ENCODE data around the gene AFDN.

The AFDN gene

DNA sequence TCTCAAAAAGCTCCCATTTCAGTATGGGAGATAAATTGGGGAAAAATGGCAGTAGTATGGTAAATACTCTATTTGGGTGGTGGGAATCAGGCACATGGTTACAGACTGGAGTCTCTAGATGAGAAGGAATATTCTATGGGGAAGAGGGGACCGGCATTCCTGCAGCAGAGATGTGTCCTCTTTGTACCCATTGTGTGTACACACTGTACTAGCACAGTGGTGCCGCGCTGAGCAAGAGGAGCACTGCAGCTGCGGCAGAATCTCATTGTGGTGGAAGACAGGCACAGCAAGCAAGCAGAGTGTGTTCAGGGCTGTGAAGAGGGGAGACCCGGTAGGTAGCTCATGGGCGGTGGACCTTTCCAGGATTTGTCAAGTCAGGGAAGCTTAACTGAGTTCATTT, 13.0 kb downstream of the AFDN start:
- no peak for DNase-seq (ENCODE audit: low spot score)

- no peak for DNase-seq (ENCODE audit: low spot score)
Observed at GRCh38 chr6:167840160-167840525, 13.4 kb downstream of the AFDN start.

- DNase-seq (ENCODE audit: low spot score): no peak
Observed at GRCh38 chr6:167840526-167841179, 13.9 kb downstream of the AFDN start.

GRCh38 chr6:167841981-167842380, 15.3 kb downstream of the AFDN start:
- no peak for DNase-seq (ENCODE audit: low spot score)

GRCh38 chr6:167842457-167842856, 15.7 kb downstream of the AFDN start:
- no peak for DNase-seq (ENCODE audit: low spot score)

- no peak for DNase-seq (ENCODE audit: low spot score)
Observed at GRCh38 chr6:167843023-167843422, 16.3 kb downstream of the AFDN start.

- DNase-seq (ENCODE audit: low spot score): no peak
Observed at GRCh38 chr6:167845856-167846255, 19.1 kb downstream of the AFDN start.

- no peak for DNase-seq (ENCODE audit: low spot score)
Observed at GRCh38 chr6:167846997-167847606, 20.4 kb downstream of the AFDN start.

GRCh38 chr6:167847936-167848335, 21.2 kb downstream of the AFDN start:
- no peak for DNase-seq (ENCODE audit: low spot score)

DNA sequence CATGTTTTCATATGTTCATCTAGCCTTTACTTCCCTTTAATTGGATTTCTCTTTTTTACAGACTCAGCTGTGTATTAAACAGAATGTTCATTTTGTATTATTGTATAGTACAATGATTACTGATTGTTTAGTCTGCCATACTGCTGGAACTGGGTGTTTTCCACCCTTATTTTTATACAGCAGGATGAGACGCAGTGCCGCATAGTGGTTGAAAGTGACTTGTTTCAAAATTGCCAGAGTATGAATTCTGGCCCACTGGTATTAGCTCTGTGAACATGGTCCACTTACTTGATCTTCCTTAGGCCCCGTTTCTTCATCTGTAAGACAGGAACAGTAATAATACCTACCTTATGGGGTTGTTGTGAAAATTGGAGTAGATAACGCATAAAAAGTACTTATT, 22.1 kb downstream of the AFDN start:
- DNase-seq (ENCODE audit: low spot score): no peak

GRCh38 chr6:167849846-167850459, 23.2 kb downstream of the AFDN start:
- peak; percentile 34 for DNase-seq (ENCODE audit: low spot score)

- no peak for DNase-seq (ENCODE audit: low spot score)
Observed at GRCh38 chr6:167850782-167851181, 24.1 kb downstream of the AFDN start.

GRCh38 chr6:167851370-167851952, 24.8 kb downstream of the AFDN start:
- no peak for DNase-seq (ENCODE audit: low spot score)

DNA sequence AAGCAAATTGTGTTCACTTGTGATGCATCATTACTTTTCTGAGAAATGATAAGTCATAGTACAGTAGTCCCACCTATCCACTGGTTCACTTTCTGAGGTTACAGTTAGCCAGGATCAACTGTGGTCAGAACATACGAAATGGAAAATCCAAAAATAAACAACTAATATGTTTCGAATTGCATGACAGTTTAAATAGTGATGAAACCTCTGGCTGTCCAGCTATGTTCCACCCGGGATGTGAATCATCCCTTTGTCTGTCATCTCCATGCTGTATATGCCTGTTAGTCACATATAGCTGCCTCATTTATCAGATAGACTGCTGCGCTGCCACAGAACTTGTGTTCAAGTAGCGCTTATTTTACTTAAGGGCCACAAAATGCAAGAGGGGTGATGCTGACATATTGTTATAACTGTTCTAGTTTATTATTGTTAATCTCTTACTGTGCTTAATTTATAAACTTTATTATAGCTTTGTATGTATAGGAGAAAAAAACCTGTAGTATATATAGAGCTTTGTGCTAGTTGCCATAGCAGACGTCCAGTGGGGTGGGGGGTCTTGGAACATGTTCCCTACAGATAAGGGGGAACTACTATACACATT, 29.2 kb downstream of the AFDN start:
- DNase-seq (ENCODE audit: low spot score): peak; percentile 63

DNA sequence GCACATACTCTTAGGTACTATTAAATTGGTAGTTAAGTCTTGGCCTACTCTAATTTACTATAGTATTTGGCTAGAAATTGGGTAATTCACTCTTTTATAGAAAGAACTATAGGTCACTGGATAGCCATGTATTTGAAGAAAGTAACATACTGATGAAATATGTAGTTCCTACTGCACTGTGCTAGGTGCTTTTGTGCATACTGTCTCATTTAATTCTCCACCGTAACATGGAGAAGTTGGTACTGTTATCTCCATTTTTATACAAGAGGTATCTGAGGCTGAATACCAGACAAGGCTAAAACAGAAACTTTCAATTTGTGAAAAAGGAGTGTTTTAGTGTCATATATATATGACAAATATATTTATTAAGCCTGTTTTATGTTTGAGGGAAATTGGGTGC, 29.8 kb downstream of the AFDN start:
- DNase-seq (ENCODE audit: low spot score): no peak

- peak; percentile 26 for DNase-seq (ENCODE audit: low spot score)
Observed at GRCh38 chr6:167856999-167857660, 30.4 kb downstream of the AFDN start.

DNA sequence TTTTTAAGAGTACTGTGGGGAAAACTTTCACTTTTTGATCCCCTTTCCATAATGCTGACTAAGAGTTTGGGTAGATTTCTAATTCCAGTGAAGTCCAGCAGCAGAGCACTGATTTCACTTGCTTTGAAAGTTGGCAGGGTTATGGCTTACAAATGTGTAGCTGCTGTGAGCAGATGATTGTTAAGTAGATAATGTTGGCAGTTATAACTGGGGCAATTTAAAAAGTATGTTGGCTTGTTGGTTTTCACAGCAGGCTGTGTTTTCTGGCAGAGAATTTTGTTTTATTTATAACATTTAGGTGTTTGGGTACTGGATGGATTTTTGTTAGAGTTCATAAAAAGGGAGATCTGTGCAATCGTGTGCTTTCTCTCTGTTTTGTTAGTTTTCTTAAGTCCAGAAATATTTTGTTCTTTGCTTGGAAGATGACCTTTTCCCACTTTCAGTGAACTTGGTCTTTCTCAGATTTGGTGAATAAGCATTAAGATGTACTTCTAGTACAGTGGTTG, 31.4 kb downstream of the AFDN start:
- DNase-seq (ENCODE audit: low spot score): no peak

- DNase-seq (ENCODE audit: low spot score): no peak
Observed at GRCh38 chr6:167858842-167859664, 32.3 kb downstream of the AFDN start.

- no peak for DNase-seq (ENCODE audit: low spot score)
Observed at GRCh38 chr6:167860550-167861226, 34.0 kb downstream of the AFDN start.

- DNase-seq (ENCODE audit: low spot score): no peak
Observed at GRCh38 chr6:167861424-167861823, 34.7 kb downstream of the AFDN start.

DNA sequence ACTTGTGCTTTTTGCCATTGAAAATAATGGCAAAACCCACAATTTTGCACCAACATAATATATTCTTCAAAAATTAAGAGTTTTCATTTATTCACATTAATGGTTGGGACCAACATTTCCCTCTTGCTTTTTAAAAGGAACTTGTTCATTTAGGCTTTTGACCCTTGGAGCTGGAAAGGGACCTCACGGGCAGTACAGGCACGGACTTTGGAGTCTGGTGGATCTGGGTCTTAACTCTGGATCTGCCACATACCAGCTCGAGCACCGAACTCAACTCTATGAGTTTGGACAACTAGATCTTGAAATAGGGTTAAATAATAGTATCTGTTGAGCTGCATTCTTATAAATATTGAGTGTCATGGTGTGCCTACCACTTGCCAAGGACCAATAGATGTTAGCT, 37.2 kb downstream of the AFDN start:
- no peak for DNase-seq (ENCODE audit: low spot score)
